ENCODE results near the gene CD248. TPM values are rescaled to one million over a fixed set of nuclear protein-coding genes. Genes with fewer than 3 reads are reported as not detected.
"Not testable (repeated sequence)": the region's sequence is repeated elsewhere in the genome, so short reads cannot be mapped to it uniquely, and the experiment has no call there.

CD248 gene
- total and polyA plus RNA-seq, 5 donors from 2014 or later = 0.06 to 0.30 (median 0.10) TPM

- Histone ChIP-seq H3K4me3 (ENCODE audit: low read depth, low read length) (no peak overlapping the region), H3K4me1 (ENCODE audit: control insufficient read depth, insufficient read depth, low read length, poor library complexity, severe bottlenecking) (peaks cover 38% of the 10 kb centered on the region), H3K27ac (ENCODE audit: insufficient read depth, low read length, poor library complexity, severe bottlenecking) (no peak overlapping the region), H3K9me3 (ENCODE audit: control insufficient read depth in 2 of 2, low read length in 2 of 2) (no peaks in the 10 kb centered on the region), H3K27me3 (ENCODE audit: control insufficient read depth, insufficient read depth, low read length) (no peaks in the 10 kb centered on the region), H3K36me3 (ENCODE audit: control insufficient read depth, insufficient read depth, low read length) (peaks cover 4% of the 10 kb centered on the region)
- DNase-seq = no peak
- Mint-ChIP-seq H3K27ac (no peak overlapping the region), H3K4me1 (peaks cover 0 to 39% (median 18%) of the 10 kb centered on the region in 4 donors), H3K4me3 (peak overlapping the region in 2 of 4 donors; percentile 51 to 89), H3K27me3 (peaks cover 5% of the 10 kb centered on the region), H3K36me3 (no peaks in the 10 kb centered on the region), H3K9me3 (no peaks in the 10 kb centered on the region)
- ATAC-seq (ENCODE audit: low read depth in 2 of 2) = no peak
Observed at GRCh38 chr11:66280428-66280827, 36.4 kb downstream of the CD248 start.

GRCh38 chr11:66279092-66279734, 37.6 kb downstream of the CD248 start:
- Histone ChIP-seq H3K27ac (ENCODE audit: insufficient read depth, low read length, poor library complexity, severe bottlenecking) (no peak overlapping the region), H3K27me3 (ENCODE audit: control insufficient read depth, insufficient read depth, low read length) (no peaks in the 10 kb centered on the region), H3K36me3 (ENCODE audit: control insufficient read depth, insufficient read depth, low read length) (peaks cover 14% of the 10 kb centered on the region), H3K9me3 (ENCODE audit: control insufficient read depth in 2 of 2, low read length in 2 of 2) (no peaks in the 10 kb centered on the region), H3K4me1 (ENCODE audit: control insufficient read depth, insufficient read depth, low read length, poor library complexity, severe bottlenecking) (peaks cover 38% of the 10 kb centered on the region), H3K4me3 (ENCODE audit: low read depth, low read length) (no peak overlapping the region)
- no peaks in the 10 kb centered on the region for H3K9me3 Mint-ChIP-seq
- DNase-seq (no peak), ATAC-seq (ENCODE audit: low read depth in 2 of 2) (no peak)
- no peak overlapping the region for H3K27ac Mint-ChIP-seq
- H3K4me1 Mint-ChIP-seq = peaks cover 0 to 39% (median 18%) of the 10 kb centered on the region in 4 donors
- H3K36me3 Mint-ChIP-seq = peaks cover under 1% of the 10 kb centered on the region
- peaks cover 5% of the 10 kb centered on the region for H3K27me3 Mint-ChIP-seq
- peak overlapping the region; percentile 29 to 88 (median 74) for H3K4me3 Mint-ChIP-seq

GRCh38 chr11:66278363-66279091, 38.3 kb downstream of the CD248 start:
- Mint-ChIP-seq H3K4me1 (peaks cover under 1 to 39% (median 18%) of the 10 kb centered on the region in 4 donors), H3K9me3 (no peaks in the 10 kb centered on the region), H3K4me3 (peak overlapping the region in 3 of 4 donors; percentile 68 to 76 (median 70)), H3K27ac (no peak overlapping the region), H3K27me3 (peaks cover 5% of the 10 kb centered on the region), H3K36me3 (peaks cover 6% of the 10 kb centered on the region)
- Histone ChIP-seq H3K27ac (ENCODE audit: insufficient read depth, low read length, poor library complexity, severe bottlenecking) (no peak overlapping the region), H3K27me3 (ENCODE audit: control insufficient read depth, insufficient read depth, low read length) (no peaks in the 10 kb centered on the region), H3K4me3 (ENCODE audit: low read depth, low read length) (no peak overlapping the region), H3K36me3 (ENCODE audit: control insufficient read depth, insufficient read depth, low read length) (peaks cover 21% of the 10 kb centered on the region), H3K4me1 (ENCODE audit: control insufficient read depth, insufficient read depth, low read length, poor library complexity, severe bottlenecking) (peaks cover 38% of the 10 kb centered on the region), H3K9me3 (ENCODE audit: control insufficient read depth in 2 of 2, low read length in 2 of 2) (no peaks in the 10 kb centered on the region)
- ATAC-seq (ENCODE audit: low read depth in 2 of 2) (no peak), DNase-seq (peak in 1 of 3 donors; percentile 30)

- Mint-ChIP-seq H3K27ac (peak within 1 kb of the TSS in 1 of 3 donors; percentile 69), H3K4me3 (peak within 1 kb of the TSS; percentile 56 to 80 (median 73)), H3K27me3 (peaks cover 5% of the 10 kb centered on the region), H3K36me3 (peaks cover 12% of the 10 kb centered on the region), H3K9me3 (no peaks in the 10 kb centered on the region), H3K4me1 (peaks cover 4 to 38% (median 16%) of the 10 kb centered on the region in 4 donors)
- Histone ChIP-seq H3K27me3 (ENCODE audit: control insufficient read depth, insufficient read depth, low read length) (no peaks in the 10 kb centered on the region), H3K36me3 (ENCODE audit: control insufficient read depth, insufficient read depth, low read length) (peaks cover 29% of the 10 kb centered on the region), H3K27ac (ENCODE audit: insufficient read depth, low read length, poor library complexity, severe bottlenecking) (no peak within 1 kb of the TSS), H3K4me1 (ENCODE audit: control insufficient read depth, insufficient read depth, low read length, poor library complexity, severe bottlenecking) (peaks cover 30% of the 10 kb centered on the region), H3K9me3 (ENCODE audit: control insufficient read depth in 2 of 2, low read length in 2 of 2) (no peaks in the 10 kb centered on the region), H3K4me3 (ENCODE audit: low read depth, low read length) (no peak within 1 kb of the TSS)
- peak; percentile 25 to 53 (median 48) for DNase-seq
- peak; percentile 17 to 31 for ATAC-seq (ENCODE audit: low read depth in 2 of 2)
Observed at GRCh38 chr11:66277471-66278362, 39.1 kb downstream of the CD248 start, which contains the start of gene CNIH2. TSS of gene CNIH2 (plus strand) at chr11:66278175. CDS start at chr11:66278457, 282 bp downstream.

GRCh38 chr11:66277064-66277463, 39.8 kb downstream of the CD248 start:
- not testable (repeated sequence) for H3K27ac ChIP-seq (ENCODE audit: insufficient read depth, low read length, poor library complexity, severe bottlenecking); DNase-seq; H3K27me3 Mint-ChIP-seq; H3K9me3 Mint-ChIP-seq; H3K4me3 ChIP-seq (ENCODE audit: low read depth, low read length); H3K9me3 ChIP-seq (ENCODE audit: control insufficient read depth in 2 of 2, low read length in 2 of 2); H3K27me3 ChIP-seq (ENCODE audit: control insufficient read depth, insufficient read depth, low read length); ATAC-seq (ENCODE audit: low read depth in 2 of 2)
- peaks cover 16% of the 10 kb centered on the region for H3K36me3 Mint-ChIP-seq
- H3K27ac Mint-ChIP-seq = peak overlapping the region in 1 of 3 donors; percentile 69
- H3K4me1 Mint-ChIP-seq = peaks cover 4 to 36% (median 13%) of the 10 kb centered on the region in 4 donors
- peak overlapping the region in 3 of 4 donors; percentile 56 to 80 (median 71) for H3K4me3 Mint-ChIP-seq
- Histone ChIP-seq H3K4me1 (ENCODE audit: control insufficient read depth, insufficient read depth, low read length, poor library complexity, severe bottlenecking) (peaks cover 24% of the 10 kb centered on the region), H3K36me3 (ENCODE audit: control insufficient read depth, insufficient read depth, low read length) (peaks cover 35% of the 10 kb centered on the region)

GRCh38 chr11:66276619-66277018, 40.2 kb downstream of the CD248 start:
- DNase-seq; H3K9me3 ChIP-seq (ENCODE audit: control insufficient read depth in 2 of 2, low read length in 2 of 2); H3K27me3 Mint-ChIP-seq; H3K27ac ChIP-seq (ENCODE audit: insufficient read depth, low read length, poor library complexity, severe bottlenecking); H3K4me3 ChIP-seq (ENCODE audit: low read depth, low read length); ATAC-seq (ENCODE audit: low read depth in 2 of 2); H3K27me3 ChIP-seq (ENCODE audit: control insufficient read depth, insufficient read depth, low read length); H3K9me3 Mint-ChIP-seq: not testable (repeated sequence)
- Histone ChIP-seq H3K4me1 (ENCODE audit: control insufficient read depth, insufficient read depth, low read length, poor library complexity, severe bottlenecking) (peaks cover 19% of the 10 kb centered on the region), H3K36me3 (ENCODE audit: control insufficient read depth, insufficient read depth, low read length) (peaks cover 40% of the 10 kb centered on the region)
- Mint-ChIP-seq H3K36me3 (peaks cover 19% of the 10 kb centered on the region), H3K27ac (peak overlapping the region in 1 of 3 donors; percentile 69), H3K4me3 (peak overlapping the region in 3 of 4 donors; percentile 62 to 80 (median 71)), H3K4me1 (peaks cover 4 to 36% (median 12%) of the 10 kb centered on the region in 4 donors)

- Histone ChIP-seq H3K36me3 (ENCODE audit: control insufficient read depth, insufficient read depth, low read length) (peaks cover 43% of the 10 kb centered on the region), H3K27ac (ENCODE audit: insufficient read depth, low read length, poor library complexity, severe bottlenecking) (no peak overlapping the region), H3K27me3 (ENCODE audit: control insufficient read depth, insufficient read depth, low read length) (no peaks in the 10 kb centered on the region), H3K4me1 (ENCODE audit: control insufficient read depth, insufficient read depth, low read length, poor library complexity, severe bottlenecking) (peaks cover 18% of the 10 kb centered on the region), H3K9me3 (ENCODE audit: control insufficient read depth in 2 of 2, low read length in 2 of 2) (no peaks in the 10 kb centered on the region), H3K4me3 (ENCODE audit: low read depth, low read length) (no peak overlapping the region)
- DNase-seq (no peak), ATAC-seq (ENCODE audit: low read depth in 2 of 2) (no peak)
- peaks cover 4 to 33% (median 10%) of the 10 kb centered on the region in 4 donors for H3K4me1 Mint-ChIP-seq
- no peak overlapping the region for H3K27ac Mint-ChIP-seq
- peak overlapping the region in 2 of 4 donors; percentile 43 to 62 for H3K4me3 Mint-ChIP-seq
- H3K36me3 Mint-ChIP-seq = peaks cover 20% of the 10 kb centered on the region
- no peaks in the 10 kb centered on the region for H3K27me3 Mint-ChIP-seq
- H3K9me3 Mint-ChIP-seq = no peaks in the 10 kb centered on the region
Observed at GRCh38 chr11:66275984-66276612, 40.7 kb downstream of the CD248 start.
